GM19438 (cell line): ENCODE data around the gene RAB3GAP1.

ENCODE experiments used
- ATAC-seq: cut with Tn5 transposase; IDR thresholded peaks from one replicate; pipeline ENCODE4 v1.9.1; 2021; ENCODE audit warnings: low read depth; ENCODE audit not compliant: unreplicated experiment

RAB3GAP1 gene

GRCh38 chr2:135203944-135204343, 151.9 kb downstream of the RAB3GAP1 start:
- no peak for ATAC-seq

GRCh38 chr2:135208016-135208415, 155.9 kb downstream of the RAB3GAP1 start:
- ATAC-seq, result no peak

GRCh38 chr2:135212757-135213156, 160.7 kb downstream of the RAB3GAP1 start:
- ATAC-seq, result no peak

- ATAC-seq, result no peak
These were observed 166.3 kb downstream of the RAB3GAP1 start for GRCh38 chr2:135218426-135218825.

- ATAC-seq, result no peak
These were observed 167.1 kb downstream of the RAB3GAP1 start for GRCh38 chr2:135219226-135219625.
